ENCODE measurements around the gene RBAK. TPM values are rescaled to one million over a fixed set of nuclear protein-coding genes. Genes with fewer than 3 reads are reported as not detected.
"Not testable (repeated sequence)": the region's sequence is repeated elsewhere in the genome, so short reads cannot be mapped to it uniquely, and the experiment has no call there.

RBAK gene
- total RNA-seq, 4 donors from 2014 or later: 9.6 to 16.9 (median 12.3) TPM

- Histone ChIP-seq H3K27ac (no peak overlapping the region), H3K4me3 (no peak overlapping the region), H3K4me1 (peaks cover 0 to 7% (median 0%) of the 10 kb centered on the region in 3 donors), H3K9me3 (no peaks in the 10 kb centered on the region), H3K27me3 (no peaks in the 10 kb centered on the region), H3K36me3 (peaks cover 0 to 13% of the 10 kb centered on the region in 2 donors)
- WGBS, 2 donors (ENCODE audit: low coverage in 1 of 2): 83% methylated on average over 2 of the region's 5 CpGs; no CpG with 5 or more reads in 1 of the 2 donors
- no peak for ATAC-seq
- no peak for TF ChIP-seq EP300 (IDR thresholded peaks at IDR 0.05)
- no peak for TF ChIP-seq POLR2AphosphoS5 (IDR thresholded peaks at IDR 0.05)
- no peak for TF ChIP-seq POLR2A (IDR thresholded peaks at IDR 0.05)
Measured at GRCh38 chr7:5041047-5041446, 4.6 kb upstream of the RBAK start.

GRCh38 chr7:5043661-5044060, 2.0 kb upstream of the RBAK start:
- Histone ChIP-seq H3K27ac (no peak overlapping the region), H3K36me3 (peaks cover 0 to 7% of the 10 kb centered on the region in 2 donors), H3K4me3 (no peak overlapping the region), H3K27me3 (no peaks in the 10 kb centered on the region), H3K9me3 (no peaks in the 10 kb centered on the region), H3K4me1 (peaks cover 0 to 19% (median 4%) of the 10 kb centered on the region in 3 donors)
- TF ChIP-seq CTCF (IDR thresholded peaks at IDR 0.05) (no peak), POLR2AphosphoS5 (IDR thresholded peaks at IDR 0.05) (no peak), POLR2A (IDR thresholded peaks at IDR 0.05) (no peak), EP300 (IDR thresholded peaks at IDR 0.05) (no peak)
- ATAC-seq: no peak
- 42% methylated on average over 2 of the region's 2 CpGs; no CpG with 5 or more reads in 1 of the 2 donors for WGBS, 2 donors (ENCODE audit: low coverage in 1 of 2)

- not testable (repeated sequence) for H3K27me3 ChIP-seq, ATAC-seq
- Histone ChIP-seq H3K4me1 (peaks cover 0 to 19% (median 4%) of the 10 kb centered on the region in 3 donors), H3K9me3 (peaks cover 0 to 11% (median 0%) of the 10 kb centered on the region in 3 donors), H3K4me3 (peak overlapping the region; percentile 54 to 97), H3K27ac (peak overlapping the region; percentile 9 to 91 (median 87)), H3K36me3 (peaks cover 0 to 35% of the 10 kb centered on the region in 2 donors)
- WGBS, 2 donors (ENCODE audit: low coverage in 1 of 2): 0 to 4% methylated on average over 11 to 16 of the region's 20 CpGs
Measured at GRCh38 chr7:5046397-5046732, 705 bp downstream of the RBAK start.

- not testable (repeated sequence) for ATAC-seq, H3K27me3 ChIP-seq, H3K27ac ChIP-seq
- peak overlapping the region in 1 of 2 donors; percentile 97 for H3K4me3 ChIP-seq
- H3K4me1 ChIP-seq: peaks cover 0 to 19% (median 4%) of the 10 kb centered on the region in 3 donors
- peaks cover 0 to 19% (median 0%) of the 10 kb centered on the region in 3 donors for H3K9me3 ChIP-seq
- H3K36me3 ChIP-seq: peaks cover 0 to 42% of the 10 kb centered on the region in 2 donors
- 90 to 100% methylated on average over 2 of the region's 2 CpGs for WGBS, 2 donors (ENCODE audit: low coverage in 1 of 2)
Measured at GRCh38 chr7:5047127-5047526, 1.5 kb downstream of the RBAK start.

- H3K27ac ChIP-seq: no peak overlapping the region
- H3K4me3 ChIP-seq: no peak overlapping the region
- H3K9me3 ChIP-seq: peaks cover 0 to 39% (median 0%) of the 10 kb centered on the region in 3 donors
- no peaks in the 10 kb centered on the region for H3K27me3 ChIP-seq
- ATAC-seq: no peak
- peaks cover 0 to 12% (median 4%) of the 10 kb centered on the region in 3 donors for H3K4me1 ChIP-seq
- TF ChIP-seq CTCF (IDR thresholded peaks at IDR 0.05) (no peak), EP300 (IDR thresholded peaks at IDR 0.05) (no peak), POLR2AphosphoS5 (IDR thresholded peaks at IDR 0.05) (no peak), POLR2A (IDR thresholded peaks at IDR 0.05) (no peak)
- WGBS, 2 donors (ENCODE audit: low coverage in 1 of 2): 86 to 95% methylated on average over 1 to 2 of the region's 2 CpGs
- H3K36me3 ChIP-seq: peaks cover 0 to 78% of the 10 kb centered on the region in 2 donors
Measured at GRCh38 chr7:5050676-5051075, 5.0 kb downstream of the RBAK start.

GRCh38 chr7:5051731-5052130, 6.1 kb downstream of the RBAK start:
- not testable (repeated sequence) for H3K27ac ChIP-seq, H3K4me1 ChIP-seq, H3K4me3 ChIP-seq, ATAC-seq, H3K27me3 ChIP-seq
- Histone ChIP-seq H3K36me3 (peaks cover 0 to 88% of the 10 kb centered on the region in 2 donors), H3K9me3 (peaks cover 0 to 39% (median 0%) of the 10 kb centered on the region in 3 donors)

- H3K9me3 ChIP-seq: peaks cover 0 to 39% (median 0%) of the 10 kb centered on the region in 3 donors
- H3K4me3 ChIP-seq: no peak overlapping the region
- WGBS, 2 donors (ENCODE audit: low coverage in 1 of 2): 83 to 100% methylated on average over 1 of the region's 1 CpG
- TF ChIP-seq POLR2A (IDR thresholded peaks at IDR 0.05) (no peak), POLR2AphosphoS5 (IDR thresholded peaks at IDR 0.05) (no peak), EP300 (IDR thresholded peaks at IDR 0.05) (no peak), CTCF (IDR thresholded peaks at IDR 0.05) (no peak)
- peaks cover 9 to 100% of the 10 kb centered on the region in 2 donors for H3K36me3 ChIP-seq
- H3K27me3 ChIP-seq: no peaks in the 10 kb centered on the region
- ATAC-seq: no peak
- no peaks in the 10 kb centered on the region for H3K4me1 ChIP-seq
- H3K27ac ChIP-seq: no peak overlapping the region
Measured at GRCh38 chr7:5053175-5053574, 7.5 kb downstream of the RBAK start.

Measured in gastroesophageal sphincter (tissue), 4 donors.